GM12878 (cell line): ENCODE data around the gene SDK2. TPM values are rescaled to one million over a fixed set of nuclear protein-coding genes. Genes with fewer than 3 reads are reported as not detected.

Experiments used
- ATAC-seq: fragments of 200-7000 bp; cut with Tn5 transposase; 3 replicates; pipeline ENCODE4 v1.9.1; 2020; ENCODE audit warnings: mild to moderate bottlenecking, moderate library complexity
- BruUV-seq: library from RNA; stranded (reverse); fragments of 400-500 nt; replicated peaks from 2 replicates; lab custom pipeline; 2021; lab: Mats Ljungman, UMichigan
- CTCF ChIA-PET: fragments of 300-600 bp; sonication (Branson Sonifier 250); formaldehyde crosslinking; extraction: SDS; loops from one replicate; lab custom pipeline; 2021; ENCODE audit warnings: inconsistent platforms; lab: Yijun Ruan, JAX
- POLR2A ChIA-PET: fragments of 350-600 bp; formaldehyde crosslinking; extraction: SDS; loops from one replicate; lab custom pipeline; 2021; ENCODE audit warnings: inconsistent platforms; lab: Charles Lee
- RAD21 ChIA-PET: fragments of 300-600 bp; sonication (Branson Sonifier 250); formaldehyde crosslinking; loops from one replicate; lab custom pipeline; 2023; ENCODE audit warnings: antibody characterized with exemption; ENCODE audit not compliant: unreplicated experiment; lab: Charles Lee
- SMC1A ChIA-PET: fragments of 300-600 bp; sonication (Branson Sonifier 250); formaldehyde crosslinking; loops from one replicate; lab custom pipeline; 2023; ENCODE audit not compliant: unreplicated experiment, uncharacterized antibody; lab: Charles Lee
- DNase-seq: peaks from one replicate; pipeline ENCODE4 v3.0.0-alpha.2; 2011; ENCODE audit warnings: low read depth, low spot score
- FAIRE-seq: peaks from 3 replicates; lab custom pipeline; 2011; peaks lifted over from hg19 to GRCh38; lab: Jason Lieb, UNC
- H2AFZ ChIP-seq: 2 replicates; pipeline ENCODE4 v1.6.0; 2011; ENCODE audit warnings: low read depth, low read length, control low read depth; ENCODE audit not compliant: control insufficient read depth
- H3K27ac ChIP-seq: 2 replicates; pipeline ENCODE4 v1.5.1; 2011; ENCODE audit warnings: control low read depth; ENCODE audit not compliant: control insufficient read depth, insufficient read depth
- H3K27me3 ChIP-seq, 2 experiments: replicated peaks in 1 of 2; 2 replicates each; pipeline versions ENCODE4 v1.6.0 to v1.6.1; 2011; ENCODE audit warnings: low read length in 1 of 2; ENCODE audit not compliant: control insufficient read depth in 2 of 2, insufficient read depth in 2 of 2
- H3K36me3 ChIP-seq, 2 experiments: 2 replicates each; pipeline ENCODE4 v1.5.1; 2011; ENCODE audit warnings: low read length in 1 of 2; ENCODE audit not compliant: control insufficient read depth in 2 of 2, insufficient read depth in 2 of 2
- H3K4me1 ChIP-seq: 2 replicates; pipeline ENCODE4 v1.6.1; 2011; ENCODE audit warnings: mild to moderate bottlenecking, low read length, moderate library complexity, mixed read lengths; ENCODE audit not compliant: control insufficient read depth, insufficient read depth
- H3K4me2 ChIP-seq: 2 replicates; pipeline ENCODE4 v1.6.0; 2011; ENCODE audit warnings: control low read depth; ENCODE audit not compliant: control insufficient read depth, insufficient read depth
- H3K4me3 ChIP-seq: fragments of 200-600 bp; sonication (generic); 2 replicates; pipeline ENCODE4 v1.5.1; 2016
- H3K79me2 ChIP-seq: 2 replicates; pipeline ENCODE4 v1.6.0; 2011; ENCODE audit warnings: low read length; ENCODE audit not compliant: control insufficient read depth, insufficient read depth
- H3K9ac ChIP-seq: 2 replicates; pipeline ENCODE4 v1.8.0; 2011; ENCODE audit warnings: low read length, control low read depth, mixed read lengths; ENCODE audit not compliant: control insufficient read depth, insufficient read depth
- H3K9me3 ChIP-seq: replicated peaks from 3 replicates; pipeline ENCODE4 v1.5.1; 2011; ENCODE audit warnings: mild to moderate bottlenecking, low read length; ENCODE audit not compliant: control insufficient read depth, insufficient read depth
- H4K20me1 ChIP-seq: 2 replicates; pipeline ENCODE4 v1.6.0; 2011; ENCODE audit not compliant: control insufficient read depth, insufficient read depth
- GABPA ChIP-seq: IDR thresholded peaks from 2 replicates; pipeline ENCODE4 v1.6.1; 2014; ENCODE audit warnings: antibody characterized with exemption, low read depth, mild to moderate bottlenecking, inconsistent platforms
- RELA ChIP-seq: fragments of 450-650 bp; IDR thresholded peaks from 2 replicates; pipeline ENCODE4 v1.8.0; 2014; ENCODE audit warnings: borderline replicate concordance; ENCODE audit not compliant: partially characterized antibody
- SMARCA5 ChIP-seq: fragments of 450-650 bp; IDR thresholded peaks from 2 replicates; pipeline ENCODE4 v1.6.1; 2017; ENCODE audit warnings: mild to moderate bottlenecking
- TCF3 ChIP-seq: IDR thresholded peaks from 2 replicates; pipeline ENCODE4 v1.6.1; 2012; ENCODE audit warnings: low read depth, mild to moderate bottlenecking, low read length, borderline replicate concordance; ENCODE audit not compliant: insufficient read depth
- WGBS: methylation state at CpG from one replicate; pipeline ENCODE4 v1.1.6; 2016; ENCODE audit warnings: low lambda C conversion rate; ENCODE audit not compliant: insufficient replicate concordance, insufficient coverage; ENCODE audit errors: missing lambda C conversion rate; 5-methylcytosine and 5-hydroxymethylcytosine counted together
- in situ Hi-C: fragments of 300-500 bp; cut with MboI; formaldehyde crosslinking; loops from 9 replicates; pipeline ENCODE4 v1.14.3; 2018; ENCODE audit warnings: mixed read lengths
- intact Hi-C: fragments of 100-400 bp; cut with micrococcal nuclease; formaldehyde crosslinking; loops from one replicate; pipeline ENCODE4 v1.14.2; 2022; ENCODE audit not compliant: unreplicated experiment
- polyA plus RNA-seq, 11 experiments: library from polyadenylated mRNA; depleted of rRNA in 4 of 11; unstranded in 6 of 11; stranded (reverse) in 5 of 11; fragments of >200 nt; fragmentation: Nextera tagmentation in 4 of 11; fragmentation: Illumina TruSeq in 1 of 11; extraction: Ambion mirVana in 4 of 11; extraction: Trizol in 1 of 11; gene quantifications; 1 replicate in 1 of 11; 2 replicates in 10 of 11; pipeline versions ENCODE4 v1.2.1 to v1.2.3, GENCODE V29; 2011 to 2016; ENCODE audit warnings: inconsistent platforms in 2 of 11, missing spikeins in 2 of 11, low read depth in 1 of 11
- total RNA-seq, 4 experiments: library from RNA; depleted of rRNA in 3 of 4; stranded (reverse); fragments of >200 nt in 3 of 4; fragmentation: Illumina TruSeq in 1 of 4; extraction: Trizol in 1 of 4; gene quantifications; 2 replicates each; pipeline versions ENCODE4 v1.2.1 to v1.2.3, GENCODE V29; 2013 to 2021
- TF ChIP-seq, protein P1 (sequence below): IDR thresholded peaks from 2 replicates; pipeline ENCODE4 v1.6.1; 2011; ENCODE audit warnings: mild to moderate bottlenecking, low read depth, low read length, moderate library complexity; ENCODE audit not compliant: insufficient replicate concordance
- TF ChIP-seq, protein P2 (sequence below): fragments of 450-650 bp; IDR thresholded peaks from 2 replicates; pipeline ENCODE4 v1.6.1; 2016; ENCODE audit warnings: mild to moderate bottlenecking, moderate library complexity, borderline replicate concordance
- TF ChIP-seq, protein P3 (sequence below): IDR thresholded peaks from 2 replicates; pipeline ENCODE4 v1.6.1; 2011; ENCODE audit warnings: borderline replicate concordance, low read depth, mild to moderate bottlenecking, moderate library complexity, low read length; ENCODE audit not compliant: insufficient read depth, poor library complexity, severe bottlenecking

The SDK2 gene
- total and polyA plus RNA-seq, 10 of the 15 experiments (the other 5 are each of a cell fraction or from before 2014, with no cell fraction given), result 0.03 to 0.08 (median 0.03) TPM; not detected in 7

DNA sequence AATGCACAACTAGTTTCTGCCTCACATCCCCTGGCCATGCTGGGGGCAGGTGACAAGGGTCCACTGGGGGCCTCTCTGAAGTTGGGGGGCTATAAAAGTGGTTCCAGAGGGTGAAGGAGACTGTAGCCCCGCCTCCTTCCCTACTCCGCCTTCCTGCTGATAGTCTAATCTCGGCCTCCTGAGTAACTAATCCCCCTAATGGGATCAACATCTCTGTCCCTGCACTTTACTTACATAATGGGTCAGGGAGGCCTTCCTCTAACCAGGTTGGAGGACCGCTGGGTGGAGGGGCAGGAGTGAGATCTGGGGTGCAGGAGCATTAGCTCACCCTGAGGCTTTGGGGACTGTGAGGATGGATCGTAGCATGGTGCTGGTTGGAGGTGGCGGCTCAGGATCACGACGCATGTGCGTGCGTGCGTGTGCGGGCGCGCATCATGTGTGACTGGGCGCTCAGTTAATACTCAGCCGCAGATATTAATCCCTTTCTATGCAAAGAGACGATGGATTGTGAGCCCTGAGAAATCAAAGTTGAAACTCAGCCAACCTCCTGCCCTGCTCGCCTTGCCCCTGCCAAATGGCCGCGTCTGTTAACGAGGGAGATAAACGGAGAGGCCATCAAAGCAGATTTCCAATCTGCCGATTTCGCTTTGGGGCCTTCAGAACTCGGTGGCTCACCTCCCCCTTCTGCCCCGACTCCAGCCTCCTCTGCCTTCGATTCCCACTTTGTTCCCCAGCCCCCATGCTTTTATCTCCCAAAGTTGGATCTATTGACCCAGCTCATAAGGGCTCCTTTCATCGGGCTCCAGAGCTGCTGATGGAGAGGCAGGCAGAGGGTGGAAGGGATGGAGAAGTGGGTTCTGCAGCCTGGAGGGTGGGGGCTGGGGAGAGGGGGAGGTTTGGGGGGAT is 107.3 kb downstream of the SDK2 start:
- ATAC-seq (no peak), DNase-seq (no peak), FAIRE-seq (no peak)
- BruUV-seq, result no TSS peak
- Histone ChIP-seq H4K20me1 (no peaks in the 10 kb centered on the region), H2AFZ (no peak overlapping the region), H3K4me2 (no peak overlapping the region), H3K36me3 (no peaks in the 10 kb centered on the region), H3K4me1 (no peaks in the 10 kb centered on the region), H3K4me3 (no peak overlapping the region), H3K27ac (no peak overlapping the region), H3K27me3 (no peaks in the 10 kb centered on the region; a peak in 1 of 4 replicates), H3K9ac (no peak overlapping the region), H3K79me2 (no peaks in the 10 kb centered on the region), H3K9me3 (no peaks in the 10 kb centered on the region)
- POLR2A ChIA-PET, result no interaction called here
- in situ Hi-C loops, result no loop called here
- WGBS, result 54% methylated on average over 28 of the region's 28 CpGs
- RAD21 ChIA-PET, result no interaction called here
- SMC1A ChIA-PET, result no interaction called here
- intact Hi-C loops, result no loop called here
- CTCF ChIA-PET, result no interaction called here
- TF ChIP-seq, protein P1, sequence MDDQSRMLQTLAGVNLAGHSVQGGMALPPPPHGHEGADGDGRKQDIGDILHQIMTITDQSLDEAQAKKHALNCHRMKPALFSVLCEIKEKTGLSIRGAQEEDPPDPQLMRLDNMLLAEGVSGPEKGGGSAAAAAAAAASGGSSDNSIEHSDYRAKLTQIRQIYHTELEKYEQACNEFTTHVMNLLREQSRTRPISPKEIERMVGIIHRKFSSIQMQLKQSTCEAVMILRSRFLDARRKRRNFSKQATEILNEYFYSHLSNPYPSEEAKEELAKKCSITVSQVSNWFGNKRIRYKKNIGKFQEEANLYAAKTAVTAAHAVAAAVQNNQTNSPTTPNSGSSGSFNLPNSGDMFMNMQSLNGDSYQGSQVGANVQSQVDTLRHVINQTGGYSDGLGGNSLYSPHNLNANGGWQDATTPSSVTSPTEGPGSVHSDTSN, result peak; percentile 45
- TF ChIP-seq RELA, result no peak
- TF ChIP-seq GABPA, result no peak
- no peak for TF ChIP-seq SMARCA5
- TF ChIP-seq, protein P2, sequence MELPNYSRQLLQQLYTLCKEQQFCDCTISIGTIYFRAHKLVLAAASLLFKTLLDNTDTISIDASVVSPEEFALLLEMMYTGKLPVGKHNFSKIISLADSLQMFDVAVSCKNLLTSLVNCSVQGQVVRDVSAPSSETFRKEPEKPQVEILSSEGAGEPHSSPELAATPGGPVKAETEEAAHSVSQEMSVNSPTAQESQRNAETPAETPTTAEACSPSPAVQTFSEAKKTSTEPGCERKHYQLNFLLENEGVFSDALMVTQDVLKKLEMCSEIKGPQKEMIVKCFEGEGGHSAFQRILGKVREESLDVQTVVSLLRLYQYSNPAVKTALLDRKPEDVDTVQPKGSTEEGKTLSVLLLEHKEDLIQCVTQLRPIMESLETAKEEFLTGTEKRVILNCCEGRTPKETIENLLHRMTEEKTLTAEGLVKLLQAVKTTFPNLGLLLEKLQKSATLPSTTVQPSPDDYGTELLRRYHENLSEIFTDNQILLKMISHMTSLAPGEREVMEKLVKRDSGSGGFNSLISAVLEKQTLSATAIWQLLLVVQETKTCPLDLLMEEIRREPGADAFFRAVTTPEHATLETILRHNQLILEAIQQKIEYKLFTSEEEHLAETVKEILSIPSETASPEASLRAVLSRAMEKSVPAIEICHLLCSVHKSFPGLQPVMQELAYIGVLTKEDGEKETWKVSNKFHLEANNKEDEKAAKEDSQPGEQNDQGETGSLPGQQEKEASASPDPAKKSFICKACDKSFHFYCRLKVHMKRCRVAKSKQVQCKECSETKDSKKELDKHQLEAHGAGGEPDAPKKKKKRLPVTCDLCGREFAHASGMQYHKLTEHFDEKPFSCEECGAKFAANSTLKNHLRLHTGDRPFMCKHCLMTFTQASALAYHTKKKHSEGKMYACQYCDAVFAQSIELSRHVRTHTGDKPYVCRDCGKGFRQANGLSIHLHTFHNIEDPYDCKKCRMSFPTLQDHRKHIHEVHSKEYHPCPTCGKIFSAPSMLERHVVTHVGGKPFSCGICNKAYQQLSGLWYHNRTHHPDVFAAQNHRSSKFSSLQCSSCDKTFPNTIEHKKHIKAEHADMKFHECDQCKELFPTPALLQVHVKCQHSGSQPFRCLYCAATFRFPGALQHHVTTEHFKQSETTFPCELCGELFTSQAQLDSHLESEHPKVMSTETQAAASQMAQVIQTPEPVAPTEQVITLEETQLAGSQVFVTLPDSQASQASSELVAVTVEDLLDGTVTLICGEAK, result no peak
- TF ChIP-seq TCF3, result peak; percentile 57; the same call in 1 of the 2 replicates
- TF ChIP-seq, protein P3, sequence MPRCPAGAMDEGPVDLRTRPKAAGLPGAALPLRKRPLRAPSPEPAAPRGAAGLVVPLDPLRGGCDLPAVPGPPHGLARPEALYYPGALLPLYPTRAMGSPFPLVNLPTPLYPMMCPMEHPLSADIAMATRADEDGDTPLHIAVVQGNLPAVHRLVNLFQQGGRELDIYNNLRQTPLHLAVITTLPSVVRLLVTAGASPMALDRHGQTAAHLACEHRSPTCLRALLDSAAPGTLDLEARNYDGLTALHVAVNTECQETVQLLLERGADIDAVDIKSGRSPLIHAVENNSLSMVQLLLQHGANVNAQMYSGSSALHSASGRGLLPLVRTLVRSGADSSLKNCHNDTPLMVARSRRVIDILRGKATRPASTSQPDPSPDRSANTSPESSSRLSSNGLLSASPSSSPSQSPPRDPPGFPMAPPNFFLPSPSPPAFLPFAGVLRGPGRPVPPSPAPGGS, result peak; percentile 56
